Measurements from ENCODE around the gene RDM1.
"Not testable (repeated sequence)": the region's sequence is repeated elsewhere in the genome, so short reads cannot be mapped to it uniquely, and the experiment has no call there.

RDM1 gene

GRCh38 chr17:35930211-35931065 is at the start of gene RDM1:
Gene RDM1 (minus strand): TSS chr17:35930773. CDS start chr17:35930727, 46 bp downstream.
- peak; percentile 91 for DNase-seq

DNA sequence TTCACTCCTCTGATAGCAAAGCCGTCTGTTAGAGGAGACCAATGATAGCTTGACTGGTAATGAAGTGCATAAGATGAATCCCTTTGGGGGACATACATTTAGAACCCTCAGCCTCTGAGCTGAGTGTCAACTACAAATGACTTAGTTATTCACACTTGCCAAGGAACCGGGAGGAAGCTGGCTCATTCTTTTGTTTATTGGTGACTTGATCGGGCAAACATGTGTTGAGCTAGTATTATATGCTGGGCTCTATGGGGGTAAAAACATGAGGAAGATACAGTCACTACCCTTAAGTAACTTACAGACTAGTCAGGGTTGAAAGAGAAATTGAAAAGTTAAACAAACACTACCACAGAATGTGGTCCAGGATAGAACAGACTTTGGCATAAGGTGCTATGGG is 47.8 kb upstream of the RDM1 start:
- DNase-seq, result no peak

DNA sequence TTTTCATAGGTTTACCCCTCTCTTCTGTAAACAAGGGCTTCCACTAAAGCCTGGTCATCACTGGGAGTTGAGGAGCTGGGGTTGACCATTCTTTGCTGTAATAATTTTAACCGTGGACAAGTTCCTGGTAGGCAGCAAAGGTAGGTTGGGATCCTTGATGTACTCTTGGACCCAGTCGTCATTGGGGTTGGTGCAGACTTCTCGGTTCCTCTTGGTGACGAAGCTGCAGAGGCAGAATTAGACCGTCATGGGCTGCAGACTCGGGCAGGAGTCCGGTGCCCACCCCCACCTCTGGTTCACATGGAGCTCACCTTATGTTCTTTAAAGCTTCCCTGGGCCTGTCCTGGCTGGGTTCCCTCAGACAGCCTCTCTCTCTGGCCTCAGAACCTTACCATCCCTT is 46.9 kb upstream of the RDM1 start:
- no peak for DNase-seq

DNA sequence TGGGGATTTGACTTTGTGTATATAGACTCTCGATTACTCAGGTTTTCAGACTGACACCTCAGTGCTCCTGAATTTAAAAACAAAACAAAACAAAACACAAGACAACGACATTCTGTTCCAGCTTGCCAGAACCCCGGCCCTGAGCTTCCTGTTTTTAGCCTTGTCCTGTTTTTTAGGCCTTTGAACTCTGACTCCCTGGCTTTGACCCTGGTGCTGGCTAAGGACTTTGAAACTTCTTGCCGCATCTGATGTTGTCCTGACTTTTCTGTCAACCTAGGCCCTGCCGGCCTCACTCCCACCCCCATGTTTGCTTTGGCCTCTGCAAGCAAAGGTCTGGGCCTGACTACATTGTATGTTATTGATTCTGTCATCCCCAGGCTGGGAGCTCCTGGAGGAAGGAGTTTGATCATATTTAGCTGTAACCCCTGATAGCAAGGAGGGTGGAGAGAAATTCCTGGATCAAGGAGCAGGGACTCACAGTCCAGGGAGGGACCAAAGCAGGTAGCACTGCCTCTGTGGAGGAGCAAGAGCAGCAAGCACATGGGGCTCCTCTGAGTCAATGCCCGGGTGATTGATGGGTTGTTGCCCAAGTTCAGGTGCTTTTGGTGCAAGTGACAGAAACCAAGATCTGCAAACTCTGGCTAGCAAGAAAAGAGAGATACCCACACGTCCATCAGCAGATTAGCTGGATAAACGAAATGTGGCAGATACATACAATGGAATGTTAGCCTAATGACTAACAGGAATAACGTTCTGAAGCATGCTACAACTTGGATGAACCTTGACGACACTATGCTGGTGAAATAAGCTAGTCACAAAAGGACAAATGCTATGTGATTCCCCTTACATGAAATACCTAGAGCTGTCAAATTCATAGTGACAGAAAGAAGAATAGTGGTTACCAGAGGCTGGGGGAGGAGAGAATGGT is 43.0 kb upstream of the RDM1 start:
- no peak for DNase-seq

GRCh38 chr17:35972945-35973332 is 42.4 kb upstream of the RDM1 start:
- no peak for DNase-seq

GRCh38 chr17:35972535-35972934 is 42.0 kb upstream of the RDM1 start:
- DNase-seq, result no peak

GRCh38 chr17:35972066-35972465 is 41.5 kb upstream of the RDM1 start:
- no peak for DNase-seq

- peak; percentile 72 for DNase-seq
Observed at GRCh38 chr17:35969558-35970380, 39.2 kb upstream of the RDM1 start.

DNA sequence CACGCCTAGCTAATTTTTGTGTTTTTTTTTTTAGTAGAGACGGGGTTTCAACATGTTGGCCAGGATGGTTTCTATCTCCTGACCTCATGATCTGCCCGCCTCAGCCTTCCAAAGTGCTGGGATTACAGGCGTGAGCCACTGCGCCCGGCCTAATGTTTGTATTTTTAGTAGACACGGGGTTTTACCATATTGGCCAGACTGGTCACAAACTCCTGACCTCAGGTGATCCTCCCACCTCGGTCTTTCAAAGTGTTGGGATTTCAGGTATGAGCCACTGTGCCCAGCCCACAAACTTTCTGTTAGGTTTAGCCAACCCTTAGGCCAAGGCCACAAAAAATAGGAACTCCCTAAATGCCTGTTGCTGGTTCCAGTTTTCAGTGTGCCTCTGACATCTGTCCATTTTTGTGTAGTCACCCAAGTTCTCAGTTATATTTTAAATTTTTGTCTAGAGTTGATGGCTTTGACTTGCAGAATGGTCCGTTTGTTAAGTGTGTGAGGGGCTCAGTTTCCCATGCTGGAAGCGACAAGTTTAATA is 38.0 kb upstream of the RDM1 start:
- DNase-seq, result no peak

DNA sequence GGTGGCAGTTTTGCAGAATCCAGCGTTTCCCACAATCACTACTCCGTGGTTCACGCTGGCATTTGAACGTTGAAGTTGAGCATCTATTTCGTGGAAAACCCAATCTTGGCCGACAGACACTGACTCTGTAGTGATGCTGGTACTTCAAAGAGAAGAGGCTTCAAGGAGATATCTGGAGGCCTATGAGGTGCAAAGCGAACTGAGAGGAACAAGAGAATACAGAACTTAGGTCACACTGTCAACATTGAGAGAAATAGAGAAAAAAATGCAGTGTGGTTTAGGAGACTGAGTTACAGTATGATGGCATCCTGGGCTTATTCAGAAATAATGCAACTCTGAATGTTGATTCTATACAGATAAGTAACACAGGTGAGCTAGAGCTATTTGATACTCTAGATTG is 34.7 kb upstream of the RDM1 start:
- DNase-seq, result no peak

- no peak for DNase-seq
Observed at GRCh38 chr17:35963663-35964062, 33.1 kb upstream of the RDM1 start.

DNA sequence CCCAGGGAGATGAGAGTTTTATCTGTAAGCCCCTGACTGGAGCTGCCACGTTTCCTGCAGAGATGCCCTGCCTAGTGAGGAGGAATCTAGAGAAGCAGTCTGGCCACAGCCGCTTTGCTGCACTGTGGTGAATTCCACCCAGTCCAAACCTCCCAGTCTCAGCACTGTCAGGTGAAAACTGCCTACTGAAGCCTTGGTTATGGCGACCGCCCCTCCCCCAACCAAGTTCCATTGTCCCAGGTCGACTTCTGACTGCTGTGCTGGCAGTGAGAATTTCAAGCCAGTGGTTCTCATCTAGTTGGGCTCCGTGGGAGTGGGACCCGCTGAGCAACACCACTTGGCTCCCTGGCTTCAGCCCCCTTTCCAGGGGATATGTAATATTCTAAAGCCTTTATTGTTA is 23.1 kb upstream of the RDM1 start:
- no peak for DNase-seq

- DNase-seq, result no peak
Observed at GRCh38 chr17:35949401-35949800, 18.8 kb upstream of the RDM1 start.

GRCh38 chr17:35948092-35948491 is 17.5 kb upstream of the RDM1 start:
- DNase-seq, result no peak

GRCh38 chr17:35947156-35947585 is 16.6 kb upstream of the RDM1 start:
- peak; percentile 65 for DNase-seq

- no peak for DNase-seq
Observed at GRCh38 chr17:35944151-35944550, 13.6 kb upstream of the RDM1 start.

- DNase-seq, result no peak
Observed at GRCh38 chr17:35943537-35943936, 13.0 kb upstream of the RDM1 start, which contains the start of gene LYZL6. Gene LYZL6 (minus strand): TSS chr17:35943713. CDS start chr17:35939356, 4,357 bp downstream.

DNA sequence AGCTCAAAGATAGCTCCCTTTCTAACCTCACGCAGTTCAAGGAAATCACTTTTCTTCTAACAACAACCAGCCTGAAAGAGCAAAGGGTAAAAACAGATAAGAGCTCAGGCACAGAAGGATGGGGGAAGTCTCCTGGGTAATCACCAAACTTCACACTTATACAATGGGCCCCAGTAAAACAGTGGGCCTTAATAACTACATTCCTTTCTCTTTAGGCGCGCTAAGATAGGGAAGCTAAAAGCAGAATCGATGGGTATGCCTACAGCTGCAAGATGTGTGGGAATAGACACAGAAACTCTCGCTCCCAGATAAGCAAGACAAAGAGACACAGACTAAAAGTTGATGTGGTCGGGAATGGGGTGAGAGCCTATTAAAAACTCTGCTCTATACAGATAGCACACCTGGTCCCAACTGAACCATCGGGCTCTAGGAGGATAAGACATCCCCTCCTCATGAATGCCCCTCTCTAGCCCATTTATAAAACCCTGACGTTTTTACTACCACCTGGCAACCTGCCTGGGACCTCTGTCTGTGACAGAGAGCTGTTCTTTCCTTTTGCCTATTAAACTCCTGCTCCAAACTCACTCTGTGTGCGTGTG is 12.1 kb upstream of the RDM1 start:
- no peak for DNase-seq

DNA sequence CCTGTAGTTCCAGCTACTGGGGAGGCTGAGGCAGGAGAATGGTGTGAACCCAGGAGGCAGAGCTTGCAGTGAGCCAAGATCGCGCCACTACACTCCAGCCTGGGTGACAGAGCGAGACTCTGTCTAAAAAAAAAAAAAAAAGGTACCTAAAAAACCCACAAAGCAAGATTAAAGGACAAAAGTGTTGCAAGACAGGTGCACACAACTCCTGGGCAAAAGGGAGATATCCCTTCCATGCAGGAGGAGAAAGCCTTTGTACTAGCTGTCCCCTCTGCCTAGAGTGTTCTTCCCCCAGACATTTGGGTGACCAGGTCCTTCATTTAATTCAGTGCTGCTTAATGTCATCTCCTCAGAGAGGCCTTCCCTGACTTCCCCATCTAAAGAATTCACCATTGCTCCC is 7.9 kb upstream of the RDM1 start:
- DNase-seq, result not testable (repeated sequence)

GRCh38 chr17:35936063-35936462 is 5.5 kb upstream of the RDM1 start:
- no peak for DNase-seq

- DNase-seq, result no peak
Observed at GRCh38 chr17:35934760-35935159, 4.2 kb upstream of the RDM1 start.

GRCh38 chr17:35932586-35932985 is 2.0 kb upstream of the RDM1 start:
- no peak for DNase-seq
